ENCODE results near the gene DYSF. TPM values are rescaled to one million over a fixed set of nuclear protein-coding genes. Genes with fewer than 3 reads are reported as not detected.
"Not testable (repeated sequence)": the region's sequence is repeated elsewhere in the genome, so short reads cannot be mapped to it uniquely, and the experiment has no call there.

Gene DYSF
- total RNA-seq, 2 donors from 2014 or later: 0.71 TPM; not detected in 1

DNA sequence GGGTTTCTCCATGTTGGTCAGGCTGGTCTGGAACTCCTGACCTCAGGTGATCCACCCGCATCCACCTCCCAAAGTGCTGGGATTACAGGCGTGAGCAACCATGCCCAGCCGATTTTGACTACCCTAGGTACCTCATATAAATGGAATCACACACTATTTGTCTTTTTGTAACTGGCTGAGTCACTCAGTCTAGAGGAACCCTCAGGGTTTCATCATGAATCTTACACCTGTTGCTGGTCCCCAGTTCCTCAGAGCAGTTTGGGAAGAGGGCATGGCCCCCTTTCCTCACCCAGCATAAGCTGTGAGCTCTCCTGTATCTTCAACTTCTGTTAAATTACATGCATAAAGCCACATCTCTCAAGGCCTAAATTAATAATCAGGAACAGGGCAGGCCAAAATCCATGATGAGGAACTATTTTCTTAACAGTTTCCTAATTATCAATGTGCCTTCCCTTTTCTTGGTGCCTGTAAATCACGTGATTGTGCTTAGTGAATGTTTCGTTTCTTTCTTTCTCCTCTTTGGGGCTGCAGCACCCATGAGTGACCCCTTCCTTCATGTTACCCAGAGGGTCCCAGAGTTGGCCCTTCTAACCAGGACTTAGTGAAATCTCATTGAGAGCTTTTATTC, 20.9 kb downstream of the DYSF start:
- H3K27ac Mint-ChIP-seq: no peak overlapping the region
- no peaks in the 10 kb centered on the region for H3K36me3 Mint-ChIP-seq (ENCODE audit: low read depth)
- ATAC-seq (replicated peaks): no peak
- H3K4me1 Mint-ChIP-seq: no peaks in the 10 kb centered on the region
- H3K9me3 Mint-ChIP-seq: no peaks in the 10 kb centered on the region
- no peak overlapping the region for H3K4me3 Mint-ChIP-seq
- H3K27me3 Mint-ChIP-seq: peaks cover 13% of the 10 kb centered on the region

DNA sequence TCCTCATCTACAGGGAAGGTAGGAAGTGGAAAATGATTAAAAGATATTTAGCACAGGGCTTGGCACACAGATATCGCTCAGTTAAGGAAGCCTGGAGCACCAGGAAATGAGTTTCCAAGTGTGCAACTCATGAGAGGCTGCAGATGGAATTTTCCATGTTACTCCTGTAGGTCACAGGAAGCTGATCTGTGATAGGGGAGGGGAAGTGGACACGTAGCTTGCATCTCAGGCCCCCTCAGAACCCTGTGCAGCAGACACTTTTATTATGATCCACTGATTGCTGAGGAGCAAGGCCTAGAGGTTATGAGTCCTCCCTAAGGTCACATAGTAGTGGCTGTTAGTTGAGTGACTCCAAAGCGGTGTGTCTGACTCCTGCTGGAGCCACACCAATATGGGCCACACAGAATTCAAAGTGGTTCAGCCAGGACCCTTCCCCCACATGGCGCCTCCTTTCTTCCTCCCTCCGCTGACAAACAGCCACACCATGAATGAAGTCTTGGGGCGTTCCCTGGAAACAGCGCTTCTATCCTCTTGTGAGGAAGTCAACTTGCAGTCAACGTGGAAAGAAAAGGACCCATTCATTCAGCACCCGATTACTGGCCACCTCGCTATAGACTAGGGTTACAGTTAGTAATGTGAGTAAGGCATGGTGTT, 21.5 kb downstream of the DYSF start:
- H3K36me3 Mint-ChIP-seq (ENCODE audit: low read depth): no peaks in the 10 kb centered on the region
- ATAC-seq (replicated peaks): no peak
- no peak overlapping the region for H3K27ac Mint-ChIP-seq
- no peaks in the 10 kb centered on the region for H3K4me1 Mint-ChIP-seq
- peaks cover 10% of the 10 kb centered on the region for H3K27me3 Mint-ChIP-seq
- H3K4me3 Mint-ChIP-seq: no peak overlapping the region
- H3K9me3 Mint-ChIP-seq: no peaks in the 10 kb centered on the region

DNA sequence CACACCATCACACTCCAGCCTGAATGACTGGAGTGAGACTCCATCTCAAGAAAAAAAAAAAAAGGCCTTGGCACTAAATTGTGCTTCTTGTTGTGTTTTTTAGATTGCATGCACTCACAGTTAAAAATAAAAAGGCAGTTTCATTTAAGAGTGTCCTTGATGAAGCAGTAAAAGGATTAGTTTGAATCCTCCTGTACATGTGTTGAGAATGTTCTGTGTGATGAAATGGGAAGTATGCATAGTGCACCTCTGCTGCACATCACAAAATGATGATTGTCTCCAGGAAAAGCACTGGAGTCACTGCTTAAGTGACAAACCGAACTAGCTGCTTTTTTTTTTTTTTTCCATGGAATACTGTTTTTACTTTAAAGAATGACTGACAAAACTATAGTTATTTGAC, 23.1 kb downstream of the DYSF start:
- H3K9me3 Mint-ChIP-seq: no peaks in the 10 kb centered on the region
- no peak for ATAC-seq (replicated peaks)
- H3K4me3 Mint-ChIP-seq: no peak overlapping the region
- no peaks in the 10 kb centered on the region for H3K4me1 Mint-ChIP-seq
- H3K27ac Mint-ChIP-seq: no peak overlapping the region
- H3K36me3 Mint-ChIP-seq (ENCODE audit: low read depth): no peaks in the 10 kb centered on the region
- H3K27me3 Mint-ChIP-seq: peaks cover 3% of the 10 kb centered on the region

DNA sequence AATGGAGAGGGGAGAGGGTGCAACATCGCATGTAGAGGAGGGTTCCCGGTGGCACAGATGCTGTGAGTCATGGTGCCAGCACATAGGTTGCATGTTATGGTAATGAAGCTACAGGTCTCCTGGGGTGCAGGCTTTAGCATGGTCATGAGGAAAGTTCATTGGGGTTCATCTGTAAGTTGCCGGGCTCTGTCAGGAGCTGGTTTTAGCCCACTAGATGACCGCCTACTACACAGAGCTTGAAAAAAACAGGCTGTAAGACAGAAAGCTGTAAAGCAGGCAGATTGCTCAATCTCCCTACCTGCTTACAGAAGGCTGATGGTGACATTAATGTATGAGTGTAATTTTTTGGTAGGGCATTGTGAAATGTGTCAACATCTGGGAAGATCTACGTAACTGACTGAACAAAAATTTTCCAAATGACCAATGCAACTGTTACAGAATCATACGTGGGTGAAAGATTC, 23.9 kb downstream of the DYSF start:
- Mint-ChIP-seq H3K9me3 (no peaks in the 10 kb centered on the region), H3K27me3 (peaks cover 4% of the 10 kb centered on the region), H3K4me1 (no peaks in the 10 kb centered on the region), H3K36me3 (ENCODE audit: low read depth) (no peaks in the 10 kb centered on the region), H3K4me3 (no peak overlapping the region), H3K27ac (no peak overlapping the region)
- ATAC-seq (replicated peaks): no peak

DNA sequence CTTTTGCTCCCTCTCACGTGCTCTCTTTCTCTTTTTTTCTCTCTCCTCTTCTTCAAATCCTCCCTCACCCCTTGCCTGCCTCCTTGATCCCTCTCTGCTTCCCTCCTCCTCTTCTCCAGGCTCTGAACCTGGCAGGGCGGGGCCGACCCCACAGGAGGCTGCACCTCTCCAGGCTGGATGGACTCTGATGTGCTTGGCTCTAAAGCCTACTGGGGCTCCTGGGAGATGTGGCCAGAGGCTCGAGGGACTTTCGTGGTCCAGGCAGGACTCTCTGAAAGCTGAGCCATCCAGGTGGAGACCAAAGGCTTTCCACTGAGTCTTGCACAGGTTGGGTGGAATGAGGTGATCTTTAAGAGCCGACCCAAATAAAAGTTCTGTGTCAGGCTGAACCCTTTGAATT, 25.4 kb downstream of the DYSF start:
- Mint-ChIP-seq H3K4me3 (no peak overlapping the region), H3K4me1 (no peaks in the 10 kb centered on the region), H3K27me3 (peaks cover 5% of the 10 kb centered on the region), H3K36me3 (ENCODE audit: low read depth) (no peaks in the 10 kb centered on the region), H3K9me3 (no peaks in the 10 kb centered on the region), H3K27ac (no peak overlapping the region)
- ATAC-seq (replicated peaks): no peak

DNA sequence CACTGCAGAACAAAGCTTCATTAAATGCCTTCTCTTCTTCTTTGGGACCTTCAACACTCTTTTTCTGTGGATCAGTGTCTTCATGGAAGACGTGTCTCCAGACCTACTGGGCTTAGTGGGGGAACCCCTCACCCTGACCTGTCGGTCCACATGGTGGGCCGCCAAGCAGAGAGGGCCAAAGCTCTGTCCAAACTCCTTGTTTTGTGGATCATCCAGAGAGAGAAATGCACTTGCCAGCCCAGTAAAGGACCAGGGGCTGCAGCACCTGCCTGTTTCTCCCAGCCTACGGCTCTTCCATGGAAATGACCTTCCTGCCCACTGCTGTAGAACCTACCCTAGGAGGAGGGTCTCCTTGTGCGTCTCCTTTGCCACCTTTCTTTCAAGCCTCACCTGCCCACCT, 25.9 kb downstream of the DYSF start:
- H3K4me3 Mint-ChIP-seq: no peak overlapping the region
- no peak for ATAC-seq (replicated peaks)
- no peak overlapping the region for H3K27ac Mint-ChIP-seq
- H3K36me3 Mint-ChIP-seq (ENCODE audit: low read depth): no peaks in the 10 kb centered on the region
- no peaks in the 10 kb centered on the region for H3K4me1 Mint-ChIP-seq
- H3K27me3 Mint-ChIP-seq: peaks cover 5% of the 10 kb centered on the region
- no peaks in the 10 kb centered on the region for H3K9me3 Mint-ChIP-seq

DNA sequence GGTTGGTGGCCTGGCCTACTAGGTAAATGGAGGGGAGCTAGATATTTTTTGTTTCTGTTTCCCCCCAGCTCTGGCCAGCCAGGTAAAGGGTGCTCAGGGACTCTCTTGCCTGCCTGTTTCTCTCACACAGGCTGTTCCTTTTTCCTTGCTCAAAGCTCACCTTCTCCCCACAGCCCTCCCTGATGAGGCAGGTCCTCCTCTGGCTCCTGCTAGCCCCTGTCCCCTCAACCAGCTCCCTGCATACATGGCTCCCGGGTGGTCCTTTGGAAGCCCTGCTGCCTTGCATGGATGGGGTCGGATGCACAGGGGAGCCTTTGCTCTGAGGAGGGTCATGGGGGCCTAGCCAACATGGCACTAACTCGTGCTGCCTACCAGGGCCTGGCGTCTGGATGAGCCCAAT, 27.8 kb downstream of the DYSF start:
- ATAC-seq (replicated peaks): no peak
- no peak overlapping the region for H3K4me3 Mint-ChIP-seq
- no peaks in the 10 kb centered on the region for H3K4me1 Mint-ChIP-seq
- peaks cover 6% of the 10 kb centered on the region for H3K27me3 Mint-ChIP-seq
- no peaks in the 10 kb centered on the region for H3K9me3 Mint-ChIP-seq
- H3K27ac Mint-ChIP-seq: no peak overlapping the region
- no peaks in the 10 kb centered on the region for H3K36me3 Mint-ChIP-seq (ENCODE audit: low read depth)

DNA sequence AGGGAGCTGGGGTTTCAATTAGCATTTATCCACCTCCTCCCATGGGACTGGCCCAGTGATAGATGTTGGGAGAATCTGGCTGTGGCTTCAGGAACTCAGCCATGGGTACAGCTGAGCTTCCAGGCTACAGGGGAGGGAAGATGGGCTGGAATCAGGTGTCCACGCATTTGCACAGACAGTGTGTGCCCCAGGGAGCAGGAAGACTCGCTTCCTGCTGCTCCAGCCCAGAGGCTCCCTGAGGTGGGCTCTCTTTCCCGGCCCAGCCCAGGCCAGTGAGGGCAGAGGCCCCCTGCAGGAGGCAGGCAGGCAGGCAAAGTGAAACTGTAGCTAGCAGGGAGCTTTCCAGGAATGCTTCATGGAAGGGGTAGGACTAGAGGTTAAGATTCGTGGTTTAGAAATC, 28.7 kb downstream of the DYSF start:
- no peak overlapping the region for H3K4me3 Mint-ChIP-seq
- H3K27me3 Mint-ChIP-seq: peaks cover 10% of the 10 kb centered on the region
- ATAC-seq (replicated peaks): no peak
- no peak overlapping the region for H3K27ac Mint-ChIP-seq
- no peaks in the 10 kb centered on the region for H3K36me3 Mint-ChIP-seq (ENCODE audit: low read depth)
- no peaks in the 10 kb centered on the region for H3K4me1 Mint-ChIP-seq
- H3K9me3 Mint-ChIP-seq: no peaks in the 10 kb centered on the region

DNA sequence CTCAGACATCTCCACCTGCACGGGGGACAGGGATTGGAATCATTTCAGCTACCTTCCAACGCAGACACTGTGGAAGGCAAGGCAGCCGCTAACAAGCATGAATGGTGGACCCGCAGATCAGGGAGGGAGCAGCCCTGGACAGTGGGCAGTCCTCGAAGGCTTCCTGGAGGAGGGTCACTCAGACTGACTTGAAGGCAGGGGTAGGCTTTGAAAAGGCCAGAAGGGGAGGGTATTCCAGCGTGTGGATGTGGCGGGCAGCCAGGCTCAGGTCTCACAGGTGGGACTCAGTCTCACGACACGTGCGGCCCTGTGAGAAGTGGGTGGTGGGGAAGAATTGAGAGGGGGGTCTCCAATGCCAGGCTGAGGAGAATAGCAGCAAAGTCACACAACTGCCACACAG, 29.9 kb downstream of the DYSF start:
- Mint-ChIP-seq H3K4me1 (no peaks in the 10 kb centered on the region), H3K36me3 (ENCODE audit: low read depth) (no peaks in the 10 kb centered on the region), H3K9me3 (no peaks in the 10 kb centered on the region), H3K4me3 (no peak overlapping the region), H3K27ac (no peak overlapping the region), H3K27me3 (peaks cover 10% of the 10 kb centered on the region)
- ATAC-seq (replicated peaks): no peak

DNA sequence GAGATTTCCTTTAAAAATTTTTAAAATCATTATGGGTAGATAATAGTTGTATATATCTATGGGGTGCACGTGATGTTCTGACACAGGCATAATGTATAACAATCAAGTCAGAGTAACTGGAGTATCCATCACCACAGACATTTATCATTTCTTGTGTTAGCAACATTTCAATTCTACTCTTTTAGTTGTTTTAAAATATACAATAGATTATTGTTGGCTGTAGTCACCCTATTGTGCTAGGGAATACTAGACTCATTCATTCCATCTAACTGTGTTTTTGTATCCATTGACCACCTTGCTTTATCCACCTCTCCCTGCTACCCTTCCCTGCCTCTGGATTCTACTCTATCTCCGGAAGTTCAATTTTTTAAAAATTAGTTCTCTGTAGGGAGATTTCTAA, 31.0 kb downstream of the DYSF start:
- Mint-ChIP-seq H3K9me3 (no peaks in the 10 kb centered on the region), H3K4me3 (no peak overlapping the region), H3K27ac (no peak overlapping the region), H3K4me1 (no peaks in the 10 kb centered on the region), H3K27me3 (peaks cover 19% of the 10 kb centered on the region), H3K36me3 (ENCODE audit: low read depth) (no peaks in the 10 kb centered on the region)
- ATAC-seq (replicated peaks): no peak

DNA sequence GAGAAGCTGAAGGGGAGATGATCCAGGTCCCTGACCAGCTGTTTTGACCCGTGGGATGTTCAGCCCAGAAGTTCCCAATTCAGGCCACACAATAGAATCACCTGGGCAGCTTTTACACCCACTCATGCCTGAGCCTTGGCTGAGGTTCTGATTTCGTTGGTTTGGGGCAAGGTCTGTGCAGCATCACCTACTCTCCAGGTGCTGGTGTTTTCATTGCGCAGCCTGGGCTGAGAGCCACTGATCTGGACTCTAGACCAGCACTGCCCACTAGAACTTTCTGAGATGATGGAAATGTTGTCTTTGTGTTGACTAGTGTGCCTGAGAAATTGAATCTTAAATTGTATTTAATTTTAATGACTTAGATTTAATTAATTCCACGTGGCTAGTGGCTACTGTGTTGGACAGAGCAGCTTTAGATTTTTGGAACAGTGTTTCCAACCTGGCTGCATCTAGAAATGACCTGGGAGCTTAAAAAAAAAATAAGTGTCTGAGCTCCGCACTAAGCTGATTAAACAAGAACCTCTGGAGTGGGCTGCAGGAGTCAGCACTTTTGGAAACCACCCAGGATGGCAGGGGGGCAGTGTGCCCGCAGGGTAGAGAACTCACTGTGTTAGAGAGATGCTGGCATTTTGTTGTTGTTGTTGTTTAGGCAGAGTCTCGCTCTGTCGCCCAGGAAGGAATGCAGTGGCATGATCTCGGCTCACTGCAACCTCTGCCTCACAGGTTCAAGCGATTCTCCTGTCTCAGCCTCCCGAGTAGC, 33.7 kb downstream of the DYSF start:
- Mint-ChIP-seq H3K36me3 (ENCODE audit: low read depth) (no peaks in the 10 kb centered on the region), H3K27me3 (peaks cover 21% of the 10 kb centered on the region), H3K27ac (no peak overlapping the region), H3K9me3 (no peaks in the 10 kb centered on the region), H3K4me3 (no peak overlapping the region), H3K4me1 (no peaks in the 10 kb centered on the region)
- ATAC-seq (replicated peaks): no peak

DNA sequence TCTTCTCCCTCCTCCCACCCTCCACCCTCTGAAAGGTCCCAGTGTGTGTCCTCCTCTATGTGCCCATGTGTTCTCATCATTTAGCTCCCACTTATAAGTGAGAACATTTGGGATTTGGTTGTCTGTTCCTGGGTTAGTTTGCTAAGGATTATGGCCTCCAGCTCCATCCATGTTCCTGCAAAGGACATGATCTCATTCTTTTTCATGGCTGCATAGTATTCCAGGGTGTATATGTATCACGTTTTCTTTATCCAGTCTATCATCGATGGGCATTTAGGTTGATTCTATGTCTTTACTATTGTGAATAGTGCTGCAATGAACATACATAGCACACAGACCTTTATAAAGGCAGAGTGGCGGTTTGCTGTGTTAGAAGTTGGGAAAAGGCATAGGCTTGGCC, 38.2 kb downstream of the DYSF start:
- not testable (repeated sequence) for H3K27ac Mint-ChIP-seq; H3K36me3 Mint-ChIP-seq (ENCODE audit: low read depth); ATAC-seq (replicated peaks); H3K4me1 Mint-ChIP-seq; H3K9me3 Mint-ChIP-seq; H3K4me3 Mint-ChIP-seq
- peaks cover 16% of the 10 kb centered on the region for H3K27me3 Mint-ChIP-seq

DNA sequence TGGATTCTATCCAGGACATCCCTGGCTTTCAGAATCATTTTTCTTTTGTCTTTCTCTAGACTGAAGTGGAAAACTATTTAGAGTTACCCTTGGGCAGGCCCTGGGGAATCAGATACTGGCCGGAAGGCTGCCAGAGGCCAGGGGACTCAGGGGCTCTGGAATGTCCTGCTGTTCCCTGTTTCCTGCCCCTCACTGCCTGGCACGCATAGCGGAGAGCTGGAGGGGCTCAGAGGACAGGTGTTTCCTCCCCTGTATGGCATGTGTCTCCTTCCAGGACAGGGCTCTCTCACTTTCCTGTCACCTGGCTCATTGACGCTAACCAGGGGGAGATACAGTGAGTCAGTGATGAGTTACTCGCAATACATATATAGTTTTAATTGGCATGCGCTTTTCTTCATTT, 38.8 kb downstream of the DYSF start:
- Mint-ChIP-seq H3K27me3 (peaks cover 16% of the 10 kb centered on the region), H3K4me3 (no peak overlapping the region), H3K36me3 (ENCODE audit: low read depth) (no peaks in the 10 kb centered on the region), H3K9me3 (no peaks in the 10 kb centered on the region), H3K4me1 (no peaks in the 10 kb centered on the region), H3K27ac (no peak overlapping the region)
- no peak for ATAC-seq (replicated peaks)

DNA sequence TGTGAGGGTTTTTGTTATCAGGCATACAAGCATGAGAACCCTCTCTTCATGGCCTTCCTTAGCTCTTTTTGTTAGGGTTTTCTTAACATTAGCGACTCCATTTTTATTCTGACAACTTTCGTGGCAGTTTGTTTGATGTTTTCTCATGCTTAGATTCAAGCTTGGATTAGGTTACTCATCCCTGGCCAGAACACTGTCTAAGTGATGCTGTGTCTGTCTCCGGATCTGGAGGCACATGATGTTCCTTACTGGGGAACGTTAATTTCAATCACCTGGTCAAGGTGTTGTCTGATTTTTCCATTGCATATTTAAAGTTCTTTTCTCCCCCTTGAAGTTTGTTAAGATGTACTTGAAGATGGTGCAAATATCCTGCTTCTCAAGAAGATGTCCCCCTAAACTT, 40.7 kb downstream of the DYSF start:
- H3K27me3 Mint-ChIP-seq: peaks cover 11% of the 10 kb centered on the region
- no peak overlapping the region for H3K4me3 Mint-ChIP-seq
- no peaks in the 10 kb centered on the region for H3K36me3 Mint-ChIP-seq (ENCODE audit: low read depth)
- H3K4me1 Mint-ChIP-seq: no peaks in the 10 kb centered on the region
- H3K27ac Mint-ChIP-seq: no peak overlapping the region
- no peaks in the 10 kb centered on the region for H3K9me3 Mint-ChIP-seq
- ATAC-seq (replicated peaks): no peak

DNA sequence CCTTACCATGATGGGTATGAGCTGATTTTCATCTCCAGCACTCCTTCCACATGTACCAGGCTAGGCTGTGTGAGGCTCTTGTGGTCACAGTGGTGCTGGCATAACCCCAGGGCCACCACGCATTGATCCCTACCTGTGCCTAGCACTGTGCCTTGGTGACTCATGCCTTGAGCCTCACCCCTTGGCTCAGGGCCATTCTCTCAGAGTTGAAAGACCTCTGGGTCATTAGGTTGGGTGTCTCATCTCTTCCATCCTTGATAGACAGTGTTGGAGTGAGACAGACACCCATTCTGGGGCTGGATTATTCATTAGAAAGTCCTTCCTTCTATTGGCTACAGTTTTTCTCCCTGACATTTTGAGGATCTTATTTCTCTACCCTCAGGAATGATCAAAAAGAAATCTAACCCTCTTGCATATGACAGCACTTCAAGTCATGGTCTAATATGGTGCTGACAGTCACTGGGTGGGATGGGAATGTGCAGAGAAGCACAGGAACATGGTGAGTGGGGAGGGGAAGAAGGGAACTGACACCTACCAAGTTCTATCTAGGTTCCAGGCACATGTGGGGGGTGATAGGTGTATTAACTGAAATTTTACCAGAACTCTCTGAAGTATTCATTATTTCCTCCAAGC, 41.3 kb downstream of the DYSF start:
- H3K27me3 Mint-ChIP-seq: peaks cover 5% of the 10 kb centered on the region
- no peaks in the 10 kb centered on the region for H3K4me1 Mint-ChIP-seq
- H3K9me3 Mint-ChIP-seq: no peaks in the 10 kb centered on the region
- ATAC-seq (replicated peaks): no peak
- no peak overlapping the region for H3K4me3 Mint-ChIP-seq
- H3K27ac Mint-ChIP-seq: no peak overlapping the region
- H3K36me3 Mint-ChIP-seq (ENCODE audit: low read depth): no peaks in the 10 kb centered on the region
